PC-9 (cell line): Measurements from ENCODE around the gene LGALS12.

Experiments used
- CTCF ChIP-seq: fragments of 200-600 bp; sonication (generic); conservative IDR thresholded peaks from 2 replicates; pipeline ENCODE4 v1.6.1; 2017; ENCODE audit warnings: mixed run types, antibody characterized with exemption, mild to moderate bottlenecking, moderate library complexity
- EZH2 ChIP-seq: fragments of 200-600 bp; sonication (generic); IDR thresholded peaks from 2 replicates; pipeline ENCODE4 v1.8.0; 2017; ENCODE audit warnings: antibody characterized with exemption, low read depth

DNA sequence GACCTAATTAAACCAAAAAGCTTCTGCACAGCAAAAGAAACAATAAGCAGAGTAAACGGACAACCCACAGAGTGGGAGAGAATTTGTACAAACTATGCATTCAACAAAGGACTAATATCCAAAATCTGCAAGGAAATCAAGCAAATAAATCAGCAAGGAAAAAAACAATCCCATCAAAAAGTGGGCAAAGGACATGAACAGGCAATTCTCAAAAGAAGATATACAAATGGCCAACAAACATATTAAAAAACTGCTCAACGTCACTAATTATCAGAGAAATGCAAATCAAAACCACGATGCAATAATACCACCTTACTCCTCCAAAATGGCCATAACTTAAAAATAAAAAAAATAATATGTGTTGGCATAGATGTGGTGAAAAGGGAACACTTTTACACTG is 20.1 kb upstream of the LGALS12 start:
- no peak for TF ChIP-seq CTCF
- TF ChIP-seq EZH2, result no peak
